Body of pancreas (tissue), 4 donors: ENCODE measurements around the gene MEAF6.

Experiments
- CTCF ChIP-seq, 7 experiments: fragments of 450-650 bp in 4 of 7; fragments of 200-600 bp in 3 of 7; sonication (generic) in 3 of 7; IDR thresholded peaks; one replicate each; pipeline ENCODE4 v1.5.1; 2016 to 2019; ENCODE audit warnings: antibody characterized with exemption in 7 of 7
- POLR2A ChIP-seq, 3 donors: fragments of 450-650 bp; IDR thresholded peaks; one replicate each; pipeline ENCODE4 v1.6.1; 2016; ENCODE audit warnings: antibody characterized with exemption in 3 of 3, mild to moderate bottlenecking in 2 of 3

- TF ChIP-seq CTCF (IDR thresholded peaks at IDR 0.05): no peak
- no peak for TF ChIP-seq POLR2A (IDR thresholded peaks at IDR 0.05)
Observed at GRCh38 chr1:37515185-37516034, 844 bp upstream of the MEAF6 start.
